HepG2 (cell line): ENCODE results near the gene WDR91. TPM values are rescaled to one million over a fixed set of nuclear protein-coding genes. Genes with fewer than 3 reads are reported as not detected.

Source experiments
- CHCHD3 ChIP-seq: sonication (generic); formaldehyde crosslinking; IDR thresholded peaks from 2 replicates; pipeline ENCODE4 v1.8.0; 2022; ENCODE audit warnings: mild to moderate bottlenecking, missing genetic modification reagents, moderate library complexity
- CSRNP2 ChIP-seq: sonication (generic); formaldehyde crosslinking; conservative IDR thresholded peaks from 2 replicates; pipeline ENCODE4 v1.8.0; 2022; ENCODE audit warnings: low read depth, missing genetic modification reagents
- FOXM1 ChIP-seq: sonication (generic); formaldehyde crosslinking; IDR thresholded peaks from 2 replicates; pipeline ENCODE4 v1.5.0; 2020; ENCODE audit warnings: missing genetic modification reagents
- PLRG1 ChIP-seq: fragments of 450-650 bp; conservative IDR thresholded peaks from 2 replicates; pipeline ENCODE4 v1.6.1; 2016
- THAP9 ChIP-seq: sonication (generic); formaldehyde crosslinking; IDR thresholded peaks from 2 replicates; pipeline ENCODE4; 2020; ENCODE audit warnings: missing genetic modification reagents, mild to moderate bottlenecking, borderline replicate concordance
- ZKSCAN8 ChIP-seq: IDR thresholded peaks from 2 replicates; pipeline ENCODE4 v1.6.1; 2016; ENCODE audit warnings: borderline replicate concordance, missing genetic modification reagents, missing compliant biosample characterization
- ZNF263 ChIP-seq: sonication (generic); formaldehyde crosslinking; IDR thresholded peaks from 2 replicates; pipeline ENCODE4 v1.4.0; 2020; ENCODE audit warnings: missing genetic modification reagents
- ZNF407 ChIP-seq: sonication (generic); formaldehyde crosslinking; IDR thresholded peaks from one replicate; pipeline ENCODE4 v1.5.1; 2020; ENCODE audit warnings: mild to moderate bottlenecking, missing genetic modification reagents; ENCODE audit errors: not compliant biosample characterization
- ZNF569 ChIP-seq: sonication (generic); formaldehyde crosslinking; IDR thresholded peaks from 2 replicates; pipeline ENCODE4 v1.5.0; 2020; ENCODE audit warnings: mild to moderate bottlenecking, missing genetic modification reagents, moderate library complexity, borderline replicate concordance
- ZNF720 ChIP-seq: sonication (generic); formaldehyde crosslinking; IDR thresholded peaks from 2 replicates; pipeline ENCODE4 v1.4.0; 2020; ENCODE audit warnings: missing genetic modification reagents
- ZNF850 ChIP-seq: sonication (generic); formaldehyde crosslinking; conservative IDR thresholded peaks from 2 replicates; pipeline ENCODE4 v1.9.0; 2021; ENCODE audit warnings: mild to moderate bottlenecking, missing genetic modification reagents
- polyA plus RNA-seq, 8 experiments: library from polyadenylated mRNA; depleted of rRNA in 3 of 8; stranded (reverse) in 7 of 8; unstranded in 1 of 8; fragments of >200 nt; fragmentation: Illumina TruSeq in 4 of 8; extraction: Trizol in 4 of 8; gene quantifications; 2 replicates each; pipeline versions ENCODE4 v1.2.1 to v1.2.3, GENCODE V29; 2011 to 2016; ENCODE audit warnings: low read depth in 4 of 8, missing spikeins in 1 of 8, mixed read lengths in 1 of 8; ENCODE audit not compliant: insufficient read depth in 1 of 8
- total RNA-seq, 5 experiments: library from RNA; depleted of rRNA; stranded (reverse); fragments of >200 nt; fragmentation: Illumina TruSeq; extraction: Trizol; gene quantifications; 2 replicates each; pipeline ENCODE4 v1.2.3, GENCODE V29; 2016; ENCODE audit warnings: low read depth in 1 of 5

Gene WDR91
- total and polyA plus RNA-seq, 2 of the 13 experiments (the other 11 are each of a cell fraction or from before 2014, with no cell fraction given) = 11.6 to 12.1 TPM

GRCh38 chr7:135184254-135184841, 27.0 kb downstream of the WDR91 start (continued):
- TF ChIP-seq ZNF720 (CRISPR knock-in tag) (no peak), FOXM1 (CRISPR knock-in tag) (no peak), THAP9 (CRISPR knock-in tag) (no peak), ZNF569 (CRISPR knock-in tag) (no peak), CHCHD3 (CRISPR knock-in tag) (no peak), ZKSCAN8 (CRISPR knock-in tag) (no peak), ZNF407 (CRISPR knock-in tag) (no peak), CSRNP2 (CRISPR knock-in tag) (no peak), ZNF850 (CRISPR knock-in tag) (no peak), PLRG1 (no peak), ZNF263 (0 out of 2 replicates have a peak, but pooled peaks have one; percentile 20)
